Mucosa of descending colon (tissue), 3 donors: Measurements from ENCODE around the gene THSD7B. TPM values are rescaled to one million over a fixed set of nuclear protein-coding genes. Genes with fewer than 3 reads are reported as not detected.

Experiments used
- ATAC-seq: fragments of 200-7000 bp; cut with Tn5 transposase; one replicate; pipeline ENCODE4 v1.9.1; 2020; ENCODE audit warnings: mild to moderate bottlenecking, moderate library complexity
- DNase-seq, 3 donors: peaks; one replicate each; pipeline ENCODE4 v3.0.0-alpha.2; 2020
- H3K36me3 ChIP-seq: fragments of 200-600 bp; one replicate; pipeline ENCODE4 v1.8.0; 2021; ENCODE audit warnings: low read depth, mild to moderate bottlenecking
- H3K4me1 ChIP-seq: fragments of 200-600 bp; one replicate; pipeline ENCODE4 v1.8.0; 2021; ENCODE audit warnings: low read depth, mild to moderate bottlenecking
- H3K4me3 ChIP-seq: fragments of 200-600 bp; one replicate; pipeline ENCODE4 v1.8.0; 2021; ENCODE audit warnings: mild to moderate bottlenecking
- H3K9me3 ChIP-seq: fragments of 200-600 bp; one replicate; pipeline ENCODE4 v1.8.0; 2021; ENCODE audit warnings: mild to moderate bottlenecking
- intact Hi-C, 2 donors: fragments of 100-400 bp; cut with DNase I in 1 of 2; cut with micrococcal nuclease in 1 of 2; formaldehyde crosslinking; loops; one replicate each; pipeline versions ENCODE4 v1.11.0 to v1.11.1; 2022; cut with DNase I, micrococcal nuclease
- total RNA-seq, 3 donors: library from RNA; stranded (reverse); fragmentation: NEBNext Ultra II Directional in 2 of 3; extraction: Animal tissue kit (Norgen Biotek cat#: 25700) in 2 of 3; gene quantifications; one replicate each; pipeline versions ENCODE4 v1.2.1 to v1.2.4, GENCODE V29; 2021 to 2023
- TF ChIP-seq, protein P1 (sequence below): fragments of 200-600 bp; IDR thresholded peaks from one replicate; pipeline ENCODE4 v1.8.0; 2022; ENCODE audit warnings: antibody characterized with exemption, mild to moderate bottlenecking
- donor health status: DM: no; HTN: no; CAD: no; lungs with moderate emphysema.
- donor health status: DM: no; HTN: no; CAD: no.
- donor health status: DM: no; HTN: yes; CAD: no.

The THSD7B gene
- total RNA-seq, 3 donors from 2014 or later: 0.85 TPM; not detected in 2

DNA sequence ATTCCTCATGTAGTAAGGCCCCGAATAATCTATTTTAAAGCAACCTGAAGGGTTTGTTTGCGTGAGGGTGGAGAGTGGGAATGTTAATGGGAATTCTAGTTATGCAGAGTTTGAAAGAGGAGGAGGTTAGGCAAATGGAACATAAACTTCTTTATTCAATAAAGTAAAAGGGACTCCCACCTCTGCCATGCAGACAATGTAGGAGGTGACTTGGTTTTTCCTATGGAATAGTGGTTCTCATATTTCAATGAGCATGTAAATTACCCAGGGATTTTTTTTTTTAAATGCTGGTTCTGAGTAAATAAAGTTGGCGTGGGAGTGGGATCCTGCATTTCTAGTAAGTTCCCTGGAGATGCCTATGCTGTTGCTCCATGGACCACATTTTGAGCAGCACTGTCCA lies 367.9 kb downstream of the THSD7B start:
- TF ChIP-seq, protein P1, sequence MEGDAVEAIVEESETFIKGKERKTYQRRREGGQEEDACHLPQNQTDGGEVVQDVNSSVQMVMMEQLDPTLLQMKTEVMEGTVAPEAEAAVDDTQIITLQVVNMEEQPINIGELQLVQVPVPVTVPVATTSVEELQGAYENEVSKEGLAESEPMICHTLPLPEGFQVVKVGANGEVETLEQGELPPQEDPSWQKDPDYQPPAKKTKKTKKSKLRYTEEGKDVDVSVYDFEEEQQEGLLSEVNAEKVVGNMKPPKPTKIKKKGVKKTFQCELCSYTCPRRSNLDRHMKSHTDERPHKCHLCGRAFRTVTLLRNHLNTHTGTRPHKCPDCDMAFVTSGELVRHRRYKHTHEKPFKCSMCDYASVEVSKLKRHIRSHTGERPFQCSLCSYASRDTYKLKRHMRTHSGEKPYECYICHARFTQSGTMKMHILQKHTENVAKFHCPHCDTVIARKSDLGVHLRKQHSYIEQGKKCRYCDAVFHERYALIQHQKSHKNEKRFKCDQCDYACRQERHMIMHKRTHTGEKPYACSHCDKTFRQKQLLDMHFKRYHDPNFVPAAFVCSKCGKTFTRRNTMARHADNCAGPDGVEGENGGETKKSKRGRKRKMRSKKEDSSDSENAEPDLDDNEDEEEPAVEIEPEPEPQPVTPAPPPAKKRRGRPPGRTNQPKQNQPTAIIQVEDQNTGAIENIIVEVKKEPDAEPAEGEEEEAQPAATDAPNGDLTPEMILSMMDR: no peak
- DNase-seq (no peak), ATAC-seq (no peak)
- Histone ChIP-seq H3K4me1 (no peaks in the 10 kb centered on the region), H3K36me3 (no peaks in the 10 kb centered on the region), H3K9me3 (no peaks in the 10 kb centered on the region), H3K4me3 (no peak overlapping the region)
- intact Hi-C loops: no loop called here

DNA sequence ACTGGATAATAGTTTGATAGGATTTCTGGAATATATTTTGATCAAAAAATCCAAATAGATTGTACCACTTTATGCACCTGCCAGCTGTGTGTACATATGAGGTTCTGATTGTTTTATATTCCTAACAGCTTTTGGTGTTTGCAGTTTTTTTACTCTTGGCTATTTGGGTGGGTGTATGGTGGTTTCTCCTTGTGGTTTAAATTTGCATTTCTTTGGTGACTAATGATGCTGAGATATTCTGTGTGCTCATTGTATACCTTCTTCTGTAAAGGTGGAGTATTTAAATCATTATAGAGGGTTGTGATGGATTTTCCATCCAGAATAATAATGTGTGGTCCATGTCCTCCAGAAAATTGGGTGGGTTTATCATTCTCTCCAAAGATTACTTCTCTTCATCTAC lies 372.9 kb downstream of the THSD7B start:
- Histone ChIP-seq H3K4me3 (no peak overlapping the region), H3K4me1 (no peaks in the 10 kb centered on the region), H3K9me3 (no peaks in the 10 kb centered on the region), H3K36me3 (no peaks in the 10 kb centered on the region)
- intact Hi-C loops: no loop called here
- ATAC-seq (no peak), DNase-seq (no peak)
- TF ChIP-seq, protein P1: no peak

DNA sequence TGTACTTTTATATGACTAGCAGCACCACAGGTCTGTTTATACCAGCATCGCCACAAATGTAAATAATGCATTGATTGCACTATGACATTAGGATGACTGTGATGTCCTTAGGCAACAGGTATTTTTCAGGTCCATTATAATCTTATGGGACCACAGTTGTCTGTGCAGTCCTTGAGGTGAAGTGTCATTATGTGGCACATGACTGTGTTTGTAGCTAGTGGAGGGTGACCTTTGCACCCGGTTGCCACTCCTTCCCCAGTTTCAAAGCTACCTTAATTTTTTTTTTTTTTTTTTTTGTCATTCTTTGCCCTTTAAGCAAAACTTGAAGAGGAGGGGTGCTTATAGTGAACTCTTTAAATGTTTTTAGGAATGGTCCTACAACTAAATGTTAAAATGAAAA lies 386.4 kb downstream of the THSD7B start:
- DNase-seq (peak in 2 of 3 donors; percentile 42 to 55), ATAC-seq (peak; percentile 83)
- TF ChIP-seq, protein P1: no peak
- no peaks in the 10 kb centered on the region for H3K4me1 ChIP-seq
- H3K4me3 ChIP-seq: no peak overlapping the region
- H3K9me3 ChIP-seq: no peaks in the 10 kb centered on the region
- H3K36me3 ChIP-seq: no peaks in the 10 kb centered on the region
- intact Hi-C loops: no loop called here

DNA sequence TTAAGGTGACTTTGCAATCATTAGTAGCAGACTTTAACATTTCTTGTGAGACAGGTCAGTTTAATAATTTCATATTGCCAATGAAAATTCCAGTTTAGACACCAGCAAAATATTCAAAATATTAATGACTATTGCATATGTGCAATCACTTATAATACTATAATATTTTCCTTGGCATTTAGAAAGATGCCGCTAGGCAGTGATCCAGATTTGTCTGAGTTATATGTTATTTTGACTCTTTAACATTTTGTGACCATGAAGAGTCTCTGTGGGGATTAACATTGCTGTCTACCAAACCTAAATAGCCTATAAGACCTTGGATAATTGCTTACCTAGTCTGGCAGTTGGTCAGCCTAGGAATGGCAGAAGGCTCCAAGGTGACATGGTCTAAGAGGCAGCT lies 389.6 kb downstream of the THSD7B start:
- Histone ChIP-seq H3K4me3 (no peak overlapping the region), H3K4me1 (no peaks in the 10 kb centered on the region), H3K9me3 (no peaks in the 10 kb centered on the region), H3K36me3 (no peaks in the 10 kb centered on the region)
- TF ChIP-seq, protein P1: no peak
- DNase-seq (no peak), ATAC-seq (no peak)
- intact Hi-C loops: no loop called here

DNA sequence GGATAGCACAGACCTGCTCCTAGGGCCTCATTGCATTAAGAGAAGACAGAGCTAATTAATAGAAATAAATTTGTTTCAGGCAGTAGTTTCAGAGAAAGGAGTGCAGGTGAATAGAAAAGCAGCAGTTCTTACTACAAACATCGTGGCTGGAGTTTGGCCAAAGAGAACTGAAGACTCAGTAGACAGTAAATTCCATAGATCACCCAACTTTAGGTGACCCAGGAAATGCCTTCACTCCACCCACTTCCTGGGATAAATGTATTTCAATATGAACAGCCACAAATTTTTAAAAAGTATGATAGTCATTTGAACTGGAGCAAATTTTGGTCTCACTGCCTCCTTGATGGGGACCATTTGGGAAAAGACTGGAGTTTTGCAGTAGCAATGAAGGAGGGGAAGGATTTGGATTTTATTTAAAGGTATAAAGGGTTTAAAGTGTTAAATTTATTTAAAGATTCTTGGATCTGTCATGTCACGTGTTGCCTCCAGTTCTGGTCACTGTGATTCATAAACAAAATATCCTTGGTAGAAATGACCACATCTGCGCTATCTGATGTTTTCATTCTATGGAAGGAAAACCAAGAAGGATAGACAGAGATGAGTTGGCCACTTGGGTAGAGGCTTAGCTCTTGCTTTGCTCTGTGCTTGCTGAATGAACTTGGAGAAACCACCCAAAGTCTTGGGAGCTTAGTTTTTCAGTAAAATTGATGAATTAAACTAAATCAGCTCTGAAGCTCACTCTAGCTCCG lies 390.2 kb downstream of the THSD7B start:
- Histone ChIP-seq H3K36me3 (no peaks in the 10 kb centered on the region), H3K9me3 (no peaks in the 10 kb centered on the region), H3K4me1 (no peaks in the 10 kb centered on the region), H3K4me3 (no peak overlapping the region)
- no peak for DNase-seq
- ATAC-seq: no peak
- TF ChIP-seq, protein P1: no peak
- intact Hi-C loops: no loop called here
